Stimulated activated CD4-positive, alpha-beta T cell treated with anti-CD3 and anti-CD28 coated beads, Interleukin-4, amount 100 ng/mL, for 48 hours (primary cell): ENCODE measurements around the gene TUBB1.
"Not testable (repeated sequence)": the region's sequence is repeated elsewhere in the genome, so short reads cannot be mapped to it uniquely, and the experiment has no call there.

ENCODE experiments used
- DNase-seq, 2 donors: peaks; one replicate each; pipeline ENCODE4 v3.0.0-alpha.2; 2020; ENCODE audit warnings: low read depth in 2 of 2

The TUBB1 gene

DNA sequence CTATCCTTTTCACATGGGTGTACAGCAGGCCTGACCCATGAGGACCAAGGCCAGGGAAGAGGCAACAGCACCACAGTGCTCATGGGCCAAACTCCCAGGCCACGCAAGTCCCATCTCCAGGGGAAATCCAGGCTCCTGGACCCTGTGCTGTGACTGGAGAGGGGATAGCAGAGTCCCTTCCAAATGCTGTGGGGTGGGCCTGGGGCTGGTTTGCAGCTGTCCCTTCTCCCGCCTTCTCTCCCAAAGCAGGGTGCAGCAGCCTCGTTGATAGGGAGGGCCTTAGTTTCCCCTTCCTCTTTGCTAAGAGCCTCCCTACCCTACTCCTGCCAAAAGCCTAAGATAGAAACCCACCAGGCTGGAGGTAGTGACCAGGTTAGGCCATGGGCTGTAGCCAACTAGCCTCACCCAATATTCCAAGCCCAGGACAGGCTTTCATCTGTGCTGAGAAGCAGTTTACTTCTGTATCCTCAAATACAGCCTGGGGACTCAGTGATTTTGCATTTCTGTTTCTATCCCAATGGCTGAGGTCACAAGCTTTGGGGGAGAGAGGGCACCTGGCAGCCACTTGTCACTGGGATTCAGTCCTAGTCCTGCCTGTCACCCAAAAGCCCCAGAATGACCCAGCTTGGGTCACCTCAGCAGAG lies 13.6 kb upstream of the TUBB1 start:
- no peak for DNase-seq

DNA sequence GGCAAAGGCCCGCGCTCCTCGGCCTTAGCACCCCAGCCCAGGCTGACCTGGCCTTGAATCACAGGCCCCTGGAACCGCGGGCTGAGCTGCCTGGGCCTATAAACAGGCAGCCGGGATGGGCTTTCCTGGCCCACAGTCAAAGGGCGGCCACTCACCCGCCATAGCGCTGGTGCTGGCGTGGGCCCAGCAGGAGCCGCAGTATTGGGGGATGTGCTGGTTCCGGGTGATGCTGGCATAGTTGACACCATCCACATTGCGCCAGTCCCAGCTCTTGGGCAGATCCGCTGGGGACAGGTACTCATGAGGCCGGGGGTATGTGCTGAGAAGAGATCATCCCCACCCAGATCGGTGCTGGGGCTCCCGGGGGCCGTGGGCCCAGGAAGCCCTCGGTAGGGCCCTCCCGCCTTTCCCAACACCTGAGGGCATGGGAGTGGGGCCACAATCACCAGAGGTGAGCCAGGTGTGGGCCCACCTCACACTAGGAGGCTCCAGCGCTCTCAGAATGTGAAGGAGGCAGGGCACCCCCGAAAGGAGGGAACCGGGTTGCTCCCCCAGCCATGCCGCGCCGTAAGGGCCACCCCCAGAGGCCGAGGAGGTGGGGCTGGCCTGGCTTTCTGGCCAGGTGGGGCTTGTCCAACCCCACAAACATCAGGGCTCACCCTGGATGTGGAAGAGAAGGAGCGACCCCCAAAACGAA lies 12.9 kb upstream of the TUBB1 start:
- no peak for DNase-seq

DNA sequence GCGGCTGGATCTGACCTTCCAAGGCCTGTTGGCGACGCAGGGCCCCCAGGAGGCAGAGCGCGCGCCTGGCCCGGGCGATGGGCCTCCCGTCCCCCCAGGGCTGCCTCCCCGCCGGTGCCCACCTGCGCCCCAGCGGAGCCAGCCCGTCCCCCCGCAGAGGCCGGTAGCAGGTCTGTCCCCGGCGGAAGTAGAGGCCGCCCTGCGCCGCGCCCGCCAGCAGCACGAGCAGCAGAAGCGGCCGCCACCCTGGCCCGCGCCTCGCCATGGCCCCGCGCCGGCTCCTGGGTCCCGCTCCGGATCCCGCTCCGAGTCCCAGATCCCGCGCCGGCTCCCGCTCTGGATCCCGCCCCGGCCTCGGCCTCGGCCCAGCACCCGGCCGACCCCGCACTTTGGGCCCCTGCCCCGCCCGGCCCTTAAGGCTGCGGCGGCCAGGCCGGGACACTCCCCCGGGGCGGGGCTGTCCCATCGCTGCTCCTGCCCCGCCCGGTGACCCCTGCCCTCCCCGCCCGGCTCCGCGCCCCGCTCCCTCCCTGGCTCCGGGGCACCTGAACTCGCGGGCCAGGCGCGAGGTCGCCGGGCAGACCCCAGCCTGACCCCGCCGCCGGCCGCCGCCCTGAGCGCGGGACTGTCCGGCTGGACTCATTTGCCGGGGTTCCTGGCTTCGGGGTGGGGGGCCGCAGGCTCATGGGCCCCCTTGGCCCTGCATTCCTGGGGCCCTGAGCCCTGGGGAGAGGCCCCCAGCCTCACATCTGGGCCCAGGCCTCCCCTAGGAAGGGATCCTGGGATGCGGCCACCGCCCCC lies 12.2 kb upstream of the TUBB1 start, which contains the start of gene CTSZ:
CTSZ (minus strand) TSS at position 391 of the 801 bp plus-strand sequence; CDS start at position 265, 126 bp downstream.
- peak; percentile 31 to 49 for DNase-seq

DNA sequence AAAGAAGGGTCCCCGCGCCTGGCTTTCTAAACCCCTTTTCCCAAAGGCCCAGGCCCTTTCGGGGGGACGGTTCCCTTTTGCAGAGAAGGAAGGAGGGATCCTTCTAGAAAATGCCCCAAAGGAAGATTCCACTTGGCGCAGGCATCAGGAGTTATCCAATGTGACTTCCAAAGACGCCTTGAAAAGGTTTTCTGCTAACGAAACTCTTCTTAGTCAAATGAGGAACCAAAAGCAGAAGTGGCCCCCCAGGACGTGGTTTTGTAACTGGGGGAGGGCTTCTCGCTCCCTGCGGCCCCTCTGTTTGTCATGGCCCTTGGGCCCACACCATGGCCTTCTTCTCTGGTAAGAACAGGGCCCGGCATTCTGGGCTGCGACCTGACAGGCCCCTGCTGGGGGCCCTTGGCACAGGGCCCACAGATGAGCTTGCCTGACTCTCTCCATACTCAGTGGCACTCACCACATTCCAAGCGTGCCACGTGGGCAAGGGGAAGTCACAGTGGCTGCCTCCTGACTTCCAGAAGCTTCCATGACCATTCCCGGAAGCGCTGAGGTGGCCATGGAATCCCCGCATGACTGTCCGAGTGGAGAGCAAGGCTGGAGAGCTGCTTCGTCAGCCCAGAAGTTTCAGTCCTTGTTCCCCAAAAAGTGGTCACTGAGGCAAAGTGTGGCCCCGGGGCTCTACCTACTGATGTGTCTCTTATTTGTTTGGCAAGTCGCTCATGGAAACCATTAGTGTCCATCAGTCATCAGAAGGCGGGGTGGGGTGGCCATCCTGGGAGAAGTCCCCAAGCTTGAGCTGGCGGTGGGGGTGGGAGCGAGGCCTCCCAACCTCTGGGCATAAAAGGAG lies 11.3 kb upstream of the TUBB1 start:
- no peak for DNase-seq

DNA sequence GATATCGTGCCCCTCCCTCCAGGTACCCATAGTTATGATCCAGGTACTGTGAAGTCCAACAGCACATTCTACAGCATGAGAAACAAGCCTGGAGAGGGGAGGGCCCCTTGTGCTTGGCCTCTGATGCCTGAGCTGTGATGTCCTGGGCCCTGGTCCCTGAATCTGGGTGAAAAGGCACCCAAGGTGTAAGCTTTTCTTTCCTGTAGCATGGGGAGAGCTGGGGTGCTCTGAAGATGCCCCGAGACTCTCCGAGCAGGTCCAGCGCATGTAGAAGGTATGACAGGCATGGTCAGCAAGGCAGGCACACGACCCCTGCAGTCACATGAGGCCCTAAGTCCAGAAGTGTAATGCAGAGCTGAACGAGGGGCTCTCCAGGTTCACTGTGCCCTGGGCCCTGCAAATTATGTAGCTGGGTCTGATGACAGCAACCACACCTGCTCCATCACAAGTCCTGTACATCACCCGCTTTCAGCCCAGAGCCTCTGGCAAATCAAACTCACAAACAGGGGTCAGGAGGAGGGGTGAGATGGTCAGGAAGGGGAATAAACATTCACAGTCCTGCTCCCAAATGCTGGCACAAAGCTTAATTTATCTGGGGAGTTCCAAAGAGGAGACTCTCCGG lies 10.4 kb upstream of the TUBB1 start:
- DNase-seq = no peak

DNA sequence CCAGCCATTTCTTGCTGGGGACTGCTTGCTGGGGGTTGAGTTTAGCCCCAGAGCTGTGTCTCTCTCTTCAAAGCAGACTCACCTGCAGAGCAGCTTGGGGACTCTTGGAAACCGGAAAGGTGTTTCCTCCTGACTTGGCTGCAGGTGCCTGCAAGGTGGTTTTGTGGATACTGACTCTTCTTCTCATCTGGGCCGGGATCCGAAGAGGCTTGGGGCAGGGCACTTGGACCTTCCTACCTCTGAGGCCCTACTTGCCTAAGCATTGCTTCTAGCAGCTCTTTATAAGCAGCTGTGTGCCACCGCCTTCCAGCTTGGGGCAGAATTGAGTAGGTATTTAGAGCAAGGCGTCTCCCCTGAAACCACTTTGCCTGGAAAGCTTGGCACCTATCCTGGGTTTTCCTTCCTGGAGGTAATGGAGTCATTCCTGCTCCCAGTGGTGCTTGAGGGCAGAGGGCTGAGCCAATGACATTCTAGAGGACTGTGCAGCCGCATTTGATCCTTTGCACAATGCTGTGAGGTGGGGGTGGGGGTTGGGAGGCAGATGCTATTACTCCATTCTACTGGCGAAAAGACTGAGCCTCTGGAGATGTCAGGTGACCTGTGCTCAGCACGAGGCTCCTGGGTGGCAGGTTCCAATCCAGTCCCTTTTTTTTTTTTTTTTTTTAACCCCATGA lies 8.8 kb upstream of the TUBB1 start:
- DNase-seq = no peak

DNA sequence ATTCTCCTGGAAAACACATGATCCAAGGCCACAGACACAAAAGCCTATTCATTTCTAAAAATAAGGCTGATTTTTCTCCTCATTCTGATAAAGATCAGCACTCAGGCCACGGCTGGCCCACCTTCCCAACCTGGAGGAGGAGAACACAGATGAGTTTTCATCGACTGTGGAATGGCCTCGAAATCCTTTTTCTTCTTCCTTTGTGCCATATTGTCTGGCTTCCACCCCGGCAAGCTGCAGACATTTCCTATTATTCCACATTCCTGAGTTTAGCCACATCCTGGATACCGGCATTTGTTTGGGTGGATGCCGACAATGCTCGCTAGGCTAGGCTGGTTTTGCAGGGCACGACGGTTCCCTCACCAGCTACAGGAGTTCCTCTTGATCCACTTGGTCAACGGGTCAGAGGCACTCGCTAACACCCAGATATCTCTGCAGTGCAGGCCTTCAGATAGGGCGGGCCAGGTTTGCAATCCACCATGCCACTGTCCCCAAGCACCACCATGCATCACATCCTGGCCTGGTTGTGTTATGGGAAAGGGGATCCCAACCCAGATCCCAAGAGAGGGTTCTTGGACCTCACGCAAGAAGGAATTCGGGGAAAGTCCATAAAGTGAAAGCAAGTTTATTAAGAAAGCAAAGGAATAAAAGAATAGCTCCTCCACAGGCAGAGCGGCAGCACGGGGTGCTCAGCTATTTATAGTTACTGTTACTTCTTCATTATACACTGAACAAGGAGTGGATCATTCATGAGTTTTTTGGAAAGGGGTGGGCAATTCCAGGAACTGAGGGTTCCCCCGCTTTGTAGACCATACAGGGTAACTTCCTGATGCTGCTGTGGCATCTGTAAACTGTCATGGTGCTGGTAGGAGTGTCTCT lies 8.0 kb upstream of the TUBB1 start:
- DNase-seq = no peak

DNA sequence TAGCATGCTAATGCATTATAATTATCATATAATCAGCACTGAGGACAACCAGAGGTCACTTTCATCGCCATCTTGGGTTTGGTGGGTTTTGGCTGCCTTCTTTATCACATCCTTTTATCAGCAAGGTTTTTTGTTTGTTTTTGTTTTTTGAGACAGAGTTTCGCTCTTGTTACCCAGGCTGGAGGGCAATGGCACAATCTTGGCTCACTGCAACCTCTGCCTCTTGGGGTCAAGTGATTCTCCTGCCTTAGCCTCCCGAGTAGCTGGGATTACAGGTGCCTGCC lies 7.4 kb upstream of the TUBB1 start:
- not testable (repeated sequence) for DNase-seq

DNA sequence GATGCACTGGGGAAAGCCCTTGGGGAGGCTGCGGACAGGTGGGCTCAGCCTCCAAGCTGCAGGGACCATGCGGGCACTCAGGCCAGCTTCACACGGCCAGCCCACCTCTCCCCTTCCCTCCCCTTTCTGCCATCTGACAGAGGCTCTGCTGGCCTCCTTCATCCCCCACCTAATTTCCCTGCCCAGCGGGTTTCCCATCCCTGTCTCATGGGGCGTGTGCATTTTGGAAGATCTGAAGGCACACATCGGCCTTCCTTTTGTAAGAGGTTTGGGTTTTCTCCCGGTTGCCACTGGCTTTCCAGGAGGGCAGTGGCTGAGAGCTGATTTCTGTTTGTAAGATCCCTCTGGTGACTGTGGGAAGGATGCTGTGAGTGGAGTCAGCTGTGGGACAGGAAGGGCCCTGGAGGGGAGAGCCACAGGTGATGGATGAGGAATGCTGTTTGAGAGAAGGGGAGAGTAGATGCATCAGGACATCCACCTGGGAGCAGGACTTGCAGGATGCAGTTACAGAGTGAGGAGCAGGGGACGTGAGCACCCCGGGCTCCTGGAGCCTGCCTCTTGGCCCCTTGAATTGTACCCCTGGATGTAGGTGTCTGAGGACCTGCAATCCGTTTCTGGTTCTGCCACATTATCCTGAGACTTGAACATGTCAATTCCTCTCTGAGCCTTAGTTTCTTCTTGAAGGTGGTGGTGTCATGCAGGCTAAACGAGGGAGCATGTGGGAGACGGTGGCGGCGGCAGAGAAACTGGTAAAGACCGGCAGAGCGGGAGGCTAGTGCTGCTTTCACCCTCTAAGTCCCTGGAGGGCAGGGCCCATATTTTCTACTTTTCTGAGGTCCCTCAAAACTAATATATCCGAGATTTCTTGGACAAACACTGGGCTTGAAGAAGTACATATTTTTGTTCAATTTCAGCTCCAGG lies 5.9 kb upstream of the TUBB1 start:
- no peak for DNase-seq

DNA sequence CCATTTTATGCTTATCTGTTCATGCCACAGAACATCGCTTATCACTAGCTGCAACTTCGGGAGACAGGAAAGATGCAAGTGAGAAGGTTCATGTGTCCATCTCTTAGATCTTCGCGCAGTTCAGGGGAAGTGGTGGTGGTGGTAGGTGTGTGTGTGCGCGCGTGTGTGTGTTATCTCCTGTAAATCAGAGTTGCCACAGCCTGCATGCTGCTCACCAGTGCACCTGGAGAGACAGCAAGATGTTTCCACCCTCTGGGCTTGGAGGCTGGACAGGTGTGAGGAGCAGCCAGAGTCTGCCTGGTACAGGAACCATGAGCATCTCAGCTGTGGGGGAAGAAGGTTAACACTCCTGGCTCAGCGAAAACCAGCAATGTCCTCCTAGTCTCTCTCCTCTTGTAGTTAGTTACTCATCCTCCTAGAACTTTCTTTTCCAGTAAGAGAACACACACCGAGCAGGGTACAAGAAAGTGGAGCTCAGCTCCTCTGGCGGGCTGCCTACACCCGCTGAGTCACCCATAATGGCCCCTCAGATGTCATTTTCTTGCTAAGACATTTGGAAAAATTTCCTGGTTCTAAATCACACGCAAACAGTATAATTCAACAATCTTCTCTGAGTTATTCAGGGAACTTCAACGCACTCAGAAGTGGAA lies 5.1 kb upstream of the TUBB1 start:
- no peak for DNase-seq

DNA sequence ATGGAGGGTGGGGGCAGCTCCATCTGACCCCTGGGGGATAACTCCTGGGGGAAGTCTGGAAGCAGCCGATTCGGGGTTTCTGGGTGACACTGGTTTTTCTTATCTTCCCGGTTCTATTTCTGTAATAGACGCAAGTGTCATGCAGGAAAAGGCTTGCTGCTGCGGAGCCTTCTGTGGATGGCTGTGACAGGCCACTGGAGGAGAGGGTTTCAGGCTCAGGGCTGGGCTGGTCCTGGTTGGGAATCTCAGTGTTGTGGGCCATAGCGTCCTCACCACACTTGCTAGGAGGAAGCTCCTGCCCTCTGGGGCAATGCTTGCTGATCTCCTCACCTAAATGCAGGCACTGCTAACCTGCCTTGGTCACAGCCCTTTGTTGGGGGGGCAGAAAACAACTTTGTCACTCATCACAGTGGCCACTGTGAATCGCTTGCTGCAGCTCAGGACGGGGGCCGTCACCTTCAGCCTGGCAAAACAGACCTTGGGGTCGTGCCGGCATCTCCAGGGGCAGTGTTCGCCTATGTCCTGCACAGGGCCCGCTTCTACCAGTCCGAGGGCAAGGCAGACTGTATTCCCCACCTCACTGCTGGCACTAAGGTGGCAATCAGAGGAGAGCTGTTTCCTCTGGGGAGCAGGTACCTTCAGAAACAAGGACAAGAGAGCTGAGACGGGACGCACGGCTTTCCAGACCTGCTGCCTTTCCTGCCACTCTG lies 4.4 kb upstream of the TUBB1 start:
- no peak for DNase-seq

DNA sequence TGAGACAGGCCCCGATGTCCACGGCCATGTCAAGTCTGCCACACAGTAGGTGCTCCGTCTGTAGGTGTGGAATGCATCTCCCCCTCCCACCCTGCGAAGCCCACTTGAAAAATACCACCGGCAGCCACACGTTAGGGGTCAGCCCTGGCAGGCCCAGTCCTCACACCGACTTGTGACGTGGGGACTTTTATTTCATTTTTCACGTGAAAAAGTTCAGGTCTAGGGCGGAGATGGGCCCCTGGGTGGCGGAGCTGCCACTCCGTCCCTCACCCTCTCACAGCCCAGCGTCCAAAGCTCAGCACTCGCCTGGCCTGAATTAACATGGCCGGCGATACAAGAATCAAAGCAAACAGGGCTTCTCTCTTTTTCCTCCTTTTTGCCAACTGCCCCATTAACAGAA lies 3.8 kb upstream of the TUBB1 start:
- no peak for DNase-seq

DNA sequence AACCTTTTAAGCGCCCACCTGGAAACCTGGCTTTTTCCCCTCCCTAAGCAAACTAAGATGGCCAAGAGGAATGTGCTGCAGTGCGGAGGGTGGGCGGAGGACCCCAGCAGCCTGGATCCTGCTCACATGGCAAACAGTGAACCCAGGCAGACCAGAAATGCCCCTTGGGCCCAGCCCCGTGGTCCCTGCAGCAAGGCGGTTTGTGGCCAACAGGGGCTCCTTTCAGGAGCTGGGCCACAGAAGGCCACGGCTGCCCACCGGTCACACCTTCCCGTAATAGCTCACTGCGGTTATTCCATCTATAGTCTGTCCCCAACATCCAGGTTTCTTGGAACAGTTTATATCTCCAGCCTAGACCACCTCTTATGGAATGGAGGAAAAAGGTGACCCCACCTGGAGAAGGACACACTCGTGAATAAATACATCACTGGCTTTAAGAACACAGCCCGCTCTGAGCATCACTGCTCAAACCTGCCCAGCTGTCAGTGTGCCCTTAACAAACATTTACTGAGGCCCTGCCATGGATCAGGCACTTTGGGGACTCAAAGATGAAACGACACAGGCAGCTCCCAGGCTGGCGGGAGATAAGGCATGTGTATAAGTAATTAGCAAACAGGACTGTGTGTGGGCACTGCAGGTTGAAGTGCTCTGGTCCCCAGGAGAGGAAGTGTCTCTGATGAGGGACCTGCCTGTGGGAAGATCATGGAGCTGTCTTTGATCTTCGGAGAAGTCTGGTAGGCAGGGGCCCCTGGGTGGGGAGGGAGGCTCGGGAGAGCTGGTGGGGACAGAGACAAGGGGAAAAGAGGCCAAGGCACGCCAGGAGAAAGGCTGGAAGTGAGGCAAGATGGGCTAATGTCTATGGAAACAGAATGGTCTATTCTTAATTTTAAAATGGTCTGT lies 3.2 kb upstream of the TUBB1 start:
- no peak for DNase-seq

DNA sequence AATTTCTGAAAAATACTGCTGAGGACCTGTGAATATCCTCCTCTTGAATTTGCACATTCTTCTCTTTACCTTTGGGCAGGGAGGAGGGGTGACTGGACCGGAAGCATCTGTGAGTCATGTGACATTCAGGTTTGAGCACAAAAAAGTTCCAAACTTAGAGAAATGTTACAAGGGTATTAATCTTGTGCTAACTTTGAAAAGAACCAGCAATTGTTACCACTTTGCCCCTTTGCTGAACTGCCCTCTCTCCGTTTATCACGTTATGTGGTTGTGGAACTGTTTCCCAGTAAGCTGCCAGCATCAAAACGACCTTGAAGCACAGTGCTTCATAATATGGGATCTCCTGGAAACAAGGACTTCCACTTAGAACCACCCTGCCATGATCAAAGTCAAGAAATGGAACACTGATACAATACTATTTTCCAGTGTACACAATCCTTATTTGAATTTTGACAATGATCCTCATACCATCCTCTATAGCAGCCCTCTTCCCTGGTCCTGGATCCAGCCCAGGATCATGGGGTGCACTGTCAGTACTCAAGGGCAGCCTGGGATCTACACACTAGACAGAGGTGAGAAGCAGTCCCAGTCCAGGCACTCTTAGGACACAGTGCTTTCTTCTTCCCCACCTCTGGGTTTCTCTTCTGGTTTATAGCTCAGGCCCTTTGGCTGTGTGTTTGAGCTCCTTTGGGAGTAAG lies 2.3 kb upstream of the TUBB1 start:
- DNase-seq = no peak

DNA sequence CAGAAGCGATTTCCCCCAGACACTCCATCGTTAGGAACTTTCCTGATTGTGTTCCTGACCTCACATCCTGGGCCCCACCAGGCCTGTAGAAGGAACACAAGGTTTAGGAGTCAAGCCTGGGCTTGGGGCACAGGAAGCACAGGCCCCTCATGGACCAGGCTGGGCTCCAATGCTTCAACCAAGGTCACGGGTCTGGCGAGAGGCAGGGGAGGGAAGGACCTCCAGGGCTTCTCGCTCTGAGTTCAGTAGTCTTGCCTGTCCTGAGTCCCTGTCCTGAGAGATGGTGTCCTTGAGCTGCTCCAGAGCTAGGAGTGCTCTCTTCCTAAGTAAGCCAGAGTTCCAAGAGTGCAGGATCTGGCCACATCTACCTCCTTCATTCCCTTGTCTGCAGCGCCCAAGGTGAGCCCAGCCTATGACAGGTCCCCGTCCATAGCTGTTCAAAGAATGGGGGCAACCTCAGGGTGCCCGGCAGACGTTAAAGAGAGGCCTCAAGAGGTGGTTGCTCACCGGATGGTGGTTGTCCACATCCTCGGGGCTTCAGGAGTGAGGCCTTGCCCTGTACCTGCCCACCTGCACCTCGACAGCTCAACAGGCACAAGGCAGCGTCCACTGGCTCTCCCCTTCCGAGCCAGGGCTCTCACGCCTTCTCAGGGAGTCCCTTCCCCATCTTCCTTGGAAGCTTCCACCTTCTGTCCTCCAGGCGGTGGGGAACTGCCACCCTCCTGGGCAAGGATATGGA lies 1.6 kb upstream of the TUBB1 start:
- no peak for DNase-seq
